Coronary artery (tissue), 2 donors: Measurements from ENCODE around the gene RGSL1.

Experiments used
- DNase-seq: peaks from one replicate; pipeline ENCODE4 v3.0.0-alpha.2; 2017; ENCODE audit warnings: low spot score
- H3K27ac ChIP-seq, 2 donors: fragments of 200-600 bp; sonication (generic); one replicate each; pipeline ENCODE4 v1.5.1; 2016 to 2019
- H3K4me3 ChIP-seq: fragments of 200-600 bp; sonication (generic); 2 replicates; pipeline ENCODE4 v1.5.1; 2016; ENCODE audit warnings: mild to moderate bottlenecking, moderate library complexity
- CTCF ChIP-seq: fragments of 200-600 bp; sonication (generic); IDR thresholded peaks from one replicate; pipeline ENCODE4 v1.5.1; 2019; ENCODE audit warnings: antibody characterized with exemption

Gene RGSL1

GRCh38 chr1:182410138-182410537 is 39.8 kb upstream of the RGSL1 start:
- peak overlapping the region; percentile 17 to 70 for H3K27ac ChIP-seq
- no peak overlapping the region for H3K4me3 ChIP-seq
- no peak for DNase-seq
- TF ChIP-seq CTCF, result no peak

GRCh38 chr1:182410620-182411273 is 39.2 kb upstream of the RGSL1 start:
- Histone ChIP-seq H3K4me3 (no peak overlapping the region), H3K27ac (peak overlapping the region; percentile 17 to 70)
- DNase-seq, result no peak
- no peak for TF ChIP-seq CTCF

DNA sequence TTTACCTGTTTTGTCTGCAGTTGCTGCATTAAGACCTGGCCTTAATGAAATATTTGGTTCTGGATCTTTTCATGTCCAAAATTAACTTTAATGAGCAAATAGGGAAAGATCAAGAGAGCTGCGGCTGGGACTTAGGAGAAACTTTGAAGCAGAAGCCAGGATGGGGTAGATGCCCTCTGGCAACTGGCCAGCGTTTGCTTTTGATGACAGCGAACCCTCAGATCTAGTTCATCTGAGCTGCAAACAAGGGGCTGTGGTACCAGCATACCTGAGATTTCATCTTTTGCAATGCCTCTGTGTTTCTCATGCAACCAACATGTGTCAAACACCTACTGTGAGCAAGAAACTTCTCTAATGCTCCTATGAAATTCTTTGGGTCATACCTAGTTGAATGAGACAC is 36.5 kb upstream of the RGSL1 start:
- no peak for DNase-seq
- Histone ChIP-seq H3K27ac (no peak overlapping the region), H3K4me3 (no peak overlapping the region)
- no peak for TF ChIP-seq CTCF

GRCh38 chr1:182413969-182414368 is 36.0 kb upstream of the RGSL1 start:
- TF ChIP-seq CTCF, result no peak
- H3K27ac ChIP-seq, result no peak overlapping the region
- no peak for DNase-seq
- H3K4me3 ChIP-seq, result no peak overlapping the region

DNA sequence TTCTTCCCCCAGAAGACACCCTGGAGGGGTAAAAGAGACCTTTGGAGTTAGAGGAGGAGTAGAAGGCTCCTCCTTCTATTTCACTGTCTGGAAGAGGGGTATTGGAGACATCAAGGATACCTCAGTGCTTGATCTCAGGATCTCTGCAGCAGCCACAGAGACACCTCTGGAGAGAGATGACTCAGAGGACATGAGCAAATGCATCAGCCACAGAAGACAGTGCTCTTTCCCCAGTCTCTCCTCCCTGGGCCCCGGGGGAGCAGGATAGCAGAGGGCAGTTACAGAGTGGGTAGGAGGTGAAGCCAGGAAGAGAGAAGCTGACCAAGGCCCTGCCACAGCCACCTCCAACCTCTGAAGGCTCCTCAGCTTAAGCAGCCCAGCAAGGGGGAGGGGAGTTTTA is 34.2 kb upstream of the RGSL1 start:
- Histone ChIP-seq H3K4me3 (no peak overlapping the region), H3K27ac (no peak overlapping the region)
- no peak for DNase-seq
- no peak for TF ChIP-seq CTCF

- Histone ChIP-seq H3K27ac (no peak overlapping the region), H3K4me3 (no peak overlapping the region)
- no peak for TF ChIP-seq CTCF
- no peak for DNase-seq
Measured at GRCh38 chr1:182426442-182427430, 23.2 kb upstream of the RGSL1 start.
